Myocyte (in vitro differentiated cells): ENCODE results near the gene MRPL24. TPM values are rescaled to one million over a fixed set of nuclear protein-coding genes. Genes with fewer than 3 reads are reported as not detected.

Experiments used
- DNase-seq: peaks from one replicate; pipeline ENCODE4 v3.0.0-alpha.2; 2012; ENCODE audit warnings: low read depth
- total RNA-seq: library from RNA; depleted of rRNA; stranded (reverse); fragments of >200 nt; gene quantifications from 2 replicates; pipeline ENCODE4 v1.2.3, GENCODE V29; 2014

MRPL24 gene
- total RNA-seq, 1 donor from 2014 or later = 60.6 TPM

- no peak for DNase-seq
These were observed 3.5 kb upstream of the MRPL24 start for GRCh38 chr1:156744344-156744743.

- DNase-seq = no peak
These were observed 2.7 kb upstream of the MRPL24 start for GRCh38 chr1:156743367-156744302.

GRCh38 chr1:156742801-156743200, 1.9 kb upstream of the MRPL24 start:
- DNase-seq = no peak

- no peak for DNase-seq
These were observed 1.1 kb upstream of the MRPL24 start for GRCh38 chr1:156742017-156742416.

GRCh38 chr1:156741481-156741983, 644 bp upstream of the MRPL24 start:
- no peak for DNase-seq

- DNase-seq = no peak
These were observed 599 bp downstream of the MRPL24 start for GRCh38 chr1:156740237-156740740.

- no peak for DNase-seq
These were observed 2.0 kb downstream of the MRPL24 start for GRCh38 chr1:156738916-156739315.

- no peak for DNase-seq
These were observed 2.5 kb downstream of the MRPL24 start for GRCh38 chr1:156738407-156738806.

- no peak for DNase-seq
These were observed 6.8 kb downstream of the MRPL24 start for GRCh38 chr1:156733989-156734584.

- DNase-seq = peak; percentile 97
These were observed 12.1 kb downstream of the MRPL24 start, which contains the start of gene ISG20L2 for GRCh38 chr1:156728599-156729462. Gene ISG20L2 (minus strand): TSS chr1:156728766. CDS start chr1:156727652, 1,114 bp downstream.

- DNase-seq = peak; percentile 78
These were observed 12.8 kb downstream of the MRPL24 start, which contains the start of gene METTL25B for GRCh38 chr1:156727926-156728598. Gene METTL25B (plus strand): TSS chr1:156728469. CDS start chr1:156729105, 636 bp downstream.

GRCh38 chr1:156727492-156727891, 13.4 kb downstream of the MRPL24 start:
- no peak for DNase-seq

- peak; percentile 76 for DNase-seq
These were observed 14.2 kb downstream of the MRPL24 start for GRCh38 chr1:156726549-156727226.

- peak; percentile 90 for DNase-seq
These were observed 15.1 kb downstream of the MRPL24 start for GRCh38 chr1:156725683-156726280.

- no peak for DNase-seq
These were observed 19.4 kb downstream of the MRPL24 start for GRCh38 chr1:156721535-156721934.

- no peak for DNase-seq
These were observed 19.8 kb downstream of the MRPL24 start for GRCh38 chr1:156721131-156721530.

- DNase-seq = peak; percentile 53
These were observed 23.5 kb downstream of the MRPL24 start for GRCh38 chr1:156717351-156717750.

GRCh38 chr1:156714830-156715229, 26.1 kb downstream of the MRPL24 start:
- DNase-seq = no peak

- no peak for DNase-seq
These were observed 28.3 kb downstream of the MRPL24 start for GRCh38 chr1:156712626-156713025.
